HL-60/S4 treated with phorbol 12-myristate 13-acetate at 8.2 ng/mL for 4 days and 3 days (cell line): ENCODE measurements around the gene MAN1C1.

Experiments
- in situ Hi-C: fragments of 300-500 bp; cut with MboI; formaldehyde crosslinking; loops from 2 replicates; pipeline ENCODE4 v1.15.0; 2022; ENCODE audit warnings: low sequenced_read_pairs

Gene MAN1C1

GRCh38 chr1:25612421-25612820, 4.2 kb upstream of the MAN1C1 start:
- in situ Hi-C loops, result no loop called here

GRCh38 chr1:25613091-25613490, 3.5 kb upstream of the MAN1C1 start:
- in situ Hi-C loops, result no loop called here

- in situ Hi-C loops, result no loop called here
Observed at GRCh38 chr1:25614501-25615171, 2.0 kb upstream of the MAN1C1 start.

GRCh38 chr1:25615172-25615541, 1.4 kb upstream of the MAN1C1 start:
- in situ Hi-C loops, result no loop called here

- in situ Hi-C loops, result no loop called here
Observed at GRCh38 chr1:25615563-25616094, 962 bp upstream of the MAN1C1 start.

- in situ Hi-C loops, result no loop called here
Observed at GRCh38 chr1:25616987-25617624, 515 bp downstream of the MAN1C1 start.

- in situ Hi-C loops, result no loop called here
Observed at GRCh38 chr1:25617625-25618432, 1.2 kb downstream of the MAN1C1 start.

- in situ Hi-C loops, result no loop called here
Observed at GRCh38 chr1:25618433-25618808, 1.8 kb downstream of the MAN1C1 start.

GRCh38 chr1:25619101-25619890, 2.7 kb downstream of the MAN1C1 start:
- in situ Hi-C loops, result no loop called here

GRCh38 chr1:25620211-25620610, 3.6 kb downstream of the MAN1C1 start:
- in situ Hi-C loops, result no loop called here

GRCh38 chr1:25620701-25621350, 4.2 kb downstream of the MAN1C1 start:
- in situ Hi-C loops, result no loop called here

GRCh38 chr1:25621876-25622275, 5.3 kb downstream of the MAN1C1 start:
- in situ Hi-C loops, result no loop called here

- in situ Hi-C loops, result no loop called here
Observed at GRCh38 chr1:25622531-25622930, 5.9 kb downstream of the MAN1C1 start.

- in situ Hi-C loops, result no loop called here
Observed at GRCh38 chr1:25623007-25623406, 6.4 kb downstream of the MAN1C1 start.

- in situ Hi-C loops, result no loop called here
Observed at GRCh38 chr1:25623731-25624130, 7.1 kb downstream of the MAN1C1 start.

GRCh38 chr1:25624156-25624555, 7.6 kb downstream of the MAN1C1 start:
- in situ Hi-C loops, result no loop called here

GRCh38 chr1:25624604-25625003, 8.0 kb downstream of the MAN1C1 start:
- in situ Hi-C loops, result no loop called here

GRCh38 chr1:25626018-25626417, 9.4 kb downstream of the MAN1C1 start:
- in situ Hi-C loops, result no loop called here

- in situ Hi-C loops, result no loop called here
Observed at GRCh38 chr1:25628741-25629421, 12.3 kb downstream of the MAN1C1 start.

- in situ Hi-C loops, result no loop called here
Observed at GRCh38 chr1:25629836-25630235, 13.2 kb downstream of the MAN1C1 start.
